ENCODE measurements around the gene RASSF7.

Gene RASSF7

GRCh38 chr11:561148-562003 lies 606 bp downstream of the RASSF7 start:
- peak; percentile 47 for ATAC-seq (replicated peaks)
- Mint-ChIP-seq H3K9me3 (no peaks in the 10 kb centered on the region), H3K27me3 (no peaks in the 10 kb centered on the region), H3K4me3 (peak overlapping the region; percentile 84 to 87), H3K36me3 (ENCODE audit: insufficient read depth) (peaks cover 21% of the 10 kb centered on the region), H3K27ac (peak overlapping the region in 1 of 2 donors; percentile 44), H3K4me1 (ENCODE audit: low read depth in 2 of 2) (peaks cover 5 to 16% of the 10 kb centered on the region in 2 donors)
- peak in 1 of 3 experiments; percentile 32 for DNase-seq

- Mint-ChIP-seq H3K27ac (no peak overlapping the region), H3K4me3 (peak overlapping the region in 1 of 2 donors; percentile 87), H3K4me1 (ENCODE audit: low read depth in 2 of 2) (peaks cover 5 to 16% of the 10 kb centered on the region in 2 donors), H3K27me3 (no peaks in the 10 kb centered on the region), H3K36me3 (ENCODE audit: insufficient read depth) (peaks cover 22% of the 10 kb centered on the region), H3K9me3 (no peaks in the 10 kb centered on the region)
- ATAC-seq (replicated peaks): no peak
- no peak for DNase-seq
Observed at GRCh38 chr11:562046-562645, 1.4 kb downstream of the RASSF7 start.

DNA sequence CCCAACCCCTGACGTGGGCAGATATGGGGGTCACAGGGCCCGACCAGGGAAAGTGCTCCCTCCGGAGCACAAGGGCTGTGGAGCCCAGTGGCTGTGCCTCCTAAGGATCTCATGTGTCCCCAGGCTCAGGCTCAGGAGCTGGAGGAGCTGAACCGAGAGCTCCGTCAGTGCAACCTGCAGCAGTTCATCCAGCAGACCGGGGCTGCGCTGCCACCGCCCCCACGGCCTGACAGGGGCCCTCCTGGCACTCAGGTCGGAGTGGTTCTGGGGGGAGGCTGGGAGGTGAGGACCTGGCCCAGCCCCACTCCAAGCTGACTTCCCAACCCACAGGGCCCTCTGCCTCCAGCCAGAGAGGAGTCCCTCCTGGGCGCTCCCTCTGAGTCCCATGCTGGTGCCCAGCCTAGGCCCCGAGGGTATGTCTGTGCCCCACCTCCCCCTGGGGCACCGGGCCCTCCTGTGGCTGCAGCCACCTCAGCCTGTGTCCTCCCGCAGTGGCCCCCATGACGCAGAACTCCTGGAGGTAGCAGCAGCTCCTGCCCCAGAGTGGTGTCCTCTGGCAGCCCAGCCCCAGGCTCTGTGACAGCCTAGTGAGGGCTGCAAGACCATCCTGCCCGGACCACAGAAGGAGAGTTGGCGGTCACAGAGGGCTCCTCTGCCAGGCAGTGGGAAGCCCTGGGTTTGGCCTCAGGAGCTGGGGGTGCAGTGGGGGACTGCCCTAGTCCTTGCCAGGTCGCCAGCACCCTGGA lies 2.5 kb downstream of the RASSF7 start:
- DNase-seq: no peak
- peaks cover 5 to 11% of the 10 kb centered on the region in 2 donors for H3K4me1 Mint-ChIP-seq (ENCODE audit: low read depth in 2 of 2)
- peaks cover 27% of the 10 kb centered on the region for H3K36me3 Mint-ChIP-seq (ENCODE audit: insufficient read depth)
- no peak overlapping the region for H3K27ac Mint-ChIP-seq
- H3K4me3 Mint-ChIP-seq: no peak overlapping the region
- ATAC-seq (replicated peaks): no peak
- H3K27me3 Mint-ChIP-seq: no peaks in the 10 kb centered on the region
- no peaks in the 10 kb centered on the region for H3K9me3 Mint-ChIP-seq

DNA sequence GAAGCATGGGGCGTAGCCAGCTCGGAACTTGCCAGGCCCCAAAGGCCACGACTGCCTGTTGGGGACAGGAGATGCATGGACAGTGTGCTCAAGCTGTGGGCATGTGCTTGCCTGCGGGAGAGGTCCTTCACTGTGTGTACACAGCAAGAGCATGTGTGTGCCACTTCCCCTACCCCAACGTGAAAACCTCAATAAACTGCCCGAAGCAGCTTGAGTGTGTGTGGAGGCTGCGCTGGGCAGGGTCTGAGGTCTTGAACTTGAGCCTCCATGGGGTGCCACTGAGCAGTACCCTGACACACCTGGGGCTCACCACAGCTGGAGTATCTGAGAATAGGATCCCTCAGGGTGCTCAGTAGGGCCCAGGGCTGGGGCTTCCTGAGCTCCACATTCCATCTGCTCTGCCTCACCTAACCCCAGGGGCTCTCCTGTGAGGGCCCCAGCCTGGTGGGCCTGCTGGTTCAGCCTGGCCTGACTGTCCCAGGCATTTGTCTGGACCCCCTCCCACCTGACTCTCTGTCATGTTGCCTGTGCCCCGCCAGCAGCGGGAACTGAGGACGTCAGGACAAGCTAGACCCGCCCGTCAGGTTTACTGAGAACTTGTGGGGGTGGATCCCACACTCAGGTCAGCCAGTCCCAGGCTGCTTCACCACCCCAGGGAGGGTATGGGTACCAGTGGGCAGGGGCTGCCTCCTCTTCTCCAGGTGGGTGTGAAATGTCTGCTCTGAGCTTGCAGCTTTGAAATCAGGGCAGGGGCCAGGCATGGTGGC lies 3.2 kb downstream of the RASSF7 start:
- ATAC-seq (replicated peaks) (no peak), DNase-seq (no peak)
- Mint-ChIP-seq H3K4me3 (no peak overlapping the region), H3K4me1 (ENCODE audit: low read depth in 2 of 2) (peaks cover 5 to 10% of the 10 kb centered on the region in 2 donors), H3K9me3 (no peaks in the 10 kb centered on the region), H3K36me3 (ENCODE audit: insufficient read depth) (peaks cover 28% of the 10 kb centered on the region), H3K27ac (no peak overlapping the region), H3K27me3 (no peaks in the 10 kb centered on the region)

- ATAC-seq (replicated peaks): no peak
- no peak overlapping the region for H3K27ac Mint-ChIP-seq
- H3K36me3 Mint-ChIP-seq (ENCODE audit: insufficient read depth): peaks cover 23% of the 10 kb centered on the region
- peaks cover 0 to 6% of the 10 kb centered on the region in 2 donors for H3K4me1 Mint-ChIP-seq (ENCODE audit: low read depth in 2 of 2)
- no peaks in the 10 kb centered on the region for H3K9me3 Mint-ChIP-seq
- no peaks in the 10 kb centered on the region for H3K27me3 Mint-ChIP-seq
- no peak for DNase-seq
- no peak overlapping the region for H3K4me3 Mint-ChIP-seq
Observed at GRCh38 chr11:565921-566509, 5.2 kb downstream of the RASSF7 start.

- ATAC-seq (replicated peaks): no peak
- H3K4me1 Mint-ChIP-seq (ENCODE audit: low read depth in 2 of 2): peaks cover 0 to 1% of the 10 kb centered on the region in 2 donors
Observed at GRCh38 chr11:567011-567628, 6.3 kb downstream of the RASSF7 start.

DNA sequence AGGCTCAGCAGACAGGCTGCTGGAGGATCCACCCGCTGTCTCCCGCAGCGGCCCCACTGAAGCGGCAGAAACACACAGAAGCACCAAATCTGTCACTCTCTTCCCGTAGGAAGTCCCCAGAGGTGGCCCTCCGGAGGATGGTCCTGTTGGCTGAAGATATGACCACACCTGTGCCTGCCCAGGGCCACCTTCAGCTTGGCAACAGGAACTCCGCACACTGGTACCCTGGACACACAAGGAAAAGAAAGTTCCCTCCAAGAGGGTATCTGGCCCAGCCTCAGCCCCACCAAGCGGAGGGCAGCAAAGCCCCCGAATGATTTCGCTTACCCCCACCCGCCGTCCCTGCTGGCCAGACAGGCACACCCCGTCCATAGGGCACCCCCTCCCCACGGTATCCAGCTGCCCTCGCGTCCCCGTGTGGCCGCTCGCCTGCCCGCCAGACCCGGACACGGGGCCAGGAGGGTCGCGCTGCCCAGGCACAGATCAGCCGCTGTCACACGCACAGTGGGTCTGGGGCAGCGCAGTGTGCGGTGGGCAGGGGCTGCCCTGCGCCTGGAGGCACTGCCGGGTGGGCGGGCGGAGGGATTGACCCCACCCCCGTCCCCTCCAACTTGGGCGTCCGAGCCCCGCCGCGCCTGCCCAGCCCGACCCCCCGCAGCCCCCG lies 7.0 kb downstream of the RASSF7 start:
- ATAC-seq (replicated peaks) (no peak), DNase-seq (peak in 1 of 3 experiments; percentile 31)
- H3K4me3 Mint-ChIP-seq: peak overlapping the region; percentile 54
- H3K4me1 Mint-ChIP-seq (ENCODE audit: low read depth in 2 of 2): peaks cover 0 to 1% of the 10 kb centered on the region in 2 donors
- peak overlapping the region; percentile 38 to 66 for H3K27ac Mint-ChIP-seq
- H3K27me3 Mint-ChIP-seq: no peaks in the 10 kb centered on the region
- H3K9me3 Mint-ChIP-seq: no peaks in the 10 kb centered on the region
- peaks cover 18% of the 10 kb centered on the region for H3K36me3 Mint-ChIP-seq (ENCODE audit: insufficient read depth)

More at GRCh38 chr11:567011-567628, 6.3 kb downstream of the RASSF7 start:
- Mint-ChIP-seq H3K36me3 (ENCODE audit: insufficient read depth) (peaks cover 18% of the 10 kb centered on the region), H3K9me3 (no peaks in the 10 kb centered on the region), H3K27me3 (no peaks in the 10 kb centered on the region), H3K27ac (peak overlapping the region; percentile 38 to 66), H3K4me3 (peak overlapping the region; percentile 54)
- no peak for DNase-seq

DNA sequence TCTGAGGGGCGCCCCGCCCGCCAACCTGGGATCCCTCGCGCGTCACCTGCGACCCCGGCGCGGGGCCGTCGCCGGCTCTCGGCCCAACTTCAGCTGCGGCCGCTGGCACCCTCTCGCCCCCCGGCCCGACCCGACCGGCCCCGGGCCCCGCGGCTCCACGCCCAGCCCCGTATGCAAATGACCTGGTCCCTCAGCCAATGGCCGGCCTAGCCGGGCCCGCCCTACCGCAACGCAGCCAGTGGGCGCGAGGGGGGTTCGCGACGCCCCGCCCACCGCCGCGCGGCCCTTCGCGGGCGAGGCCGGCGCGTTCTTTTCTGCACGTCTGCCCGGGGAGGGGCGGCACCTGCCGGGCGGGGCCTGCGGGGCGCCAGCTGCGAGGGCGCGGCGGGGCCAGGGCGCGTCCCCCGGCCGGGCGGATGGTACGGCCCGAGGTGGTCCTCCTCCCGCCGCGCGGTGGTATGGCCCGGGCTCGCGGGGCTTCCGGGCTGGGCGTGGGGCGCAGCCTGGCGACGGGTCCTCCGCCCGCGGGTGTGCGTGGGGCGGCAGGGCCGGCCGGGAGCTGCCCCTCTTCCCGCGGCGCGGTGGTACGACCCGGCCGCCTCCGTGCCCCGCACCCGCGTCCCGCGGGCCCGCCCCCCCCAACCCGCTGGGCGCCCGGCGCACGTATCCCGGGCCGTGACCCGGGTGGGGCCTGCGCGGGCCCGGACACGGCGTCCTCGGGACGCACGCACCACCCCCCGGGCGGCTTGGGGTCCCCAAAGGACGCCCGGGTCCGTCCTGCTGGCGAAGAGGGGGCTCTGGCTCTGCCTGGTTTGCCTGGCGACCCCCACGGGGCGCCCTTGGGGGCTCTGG lies 7.8 kb downstream of the RASSF7 start:
- H3K27ac Mint-ChIP-seq: no peak overlapping the region

DNA sequence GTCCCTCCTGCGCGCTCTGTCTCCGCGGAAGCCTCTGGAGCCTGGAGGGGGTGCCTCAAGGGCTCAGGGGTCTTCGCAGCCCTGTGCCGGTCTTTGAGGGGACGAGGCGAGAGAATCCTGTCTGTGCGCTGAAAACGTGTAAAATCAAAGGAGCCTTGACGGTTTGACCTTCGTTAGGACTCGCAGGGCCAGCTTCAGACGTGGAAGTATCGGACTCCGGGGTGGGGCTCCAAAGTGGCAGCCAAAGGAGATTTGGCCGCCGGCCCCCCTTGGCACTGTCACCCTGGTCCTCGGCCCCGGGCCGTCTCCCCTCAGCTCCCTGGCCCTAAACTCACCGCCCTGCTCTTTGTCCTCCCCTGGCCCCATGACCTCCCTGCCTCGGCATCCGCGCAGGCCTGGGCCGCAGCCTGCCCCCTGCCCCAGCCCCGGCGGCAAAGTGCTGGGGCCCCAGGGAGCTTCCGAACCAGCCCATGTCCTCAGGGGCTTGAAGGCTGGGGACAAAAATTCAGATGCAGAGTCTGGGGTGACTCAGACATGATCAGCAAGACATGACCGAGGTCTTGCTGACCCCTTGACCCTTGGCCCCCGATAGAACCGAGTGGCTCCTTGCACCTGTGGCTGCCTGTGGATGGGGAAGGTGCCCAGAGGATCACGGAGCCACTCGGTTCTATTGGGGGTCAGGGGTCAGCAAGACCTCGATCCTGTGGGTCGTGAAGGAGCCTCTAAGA lies 8.6 kb downstream of the RASSF7 start:
- ATAC-seq (replicated peaks) (no peak), DNase-seq (no peak)
- Mint-ChIP-seq H3K36me3 (ENCODE audit: insufficient read depth) (peaks cover 18% of the 10 kb centered on the region), H3K9me3 (no peaks in the 10 kb centered on the region), H3K4me3 (peak overlapping the region; percentile 66 to 74), H3K4me1 (ENCODE audit: low read depth in 2 of 2) (peaks cover 0 to 2% of the 10 kb centered on the region in 2 donors), H3K27me3 (peaks cover 0 to 4% of the 10 kb centered on the region in 2 donors), H3K27ac (no peak overlapping the region)

More for the DNA sequence above, 7.8 kb downstream of the RASSF7 start:
- peaks cover 18% of the 10 kb centered on the region for H3K36me3 Mint-ChIP-seq (ENCODE audit: insufficient read depth)
- H3K9me3 Mint-ChIP-seq: no peaks in the 10 kb centered on the region
- no peaks in the 10 kb centered on the region for H3K27me3 Mint-ChIP-seq
- H3K4me3 Mint-ChIP-seq: peak overlapping the region; percentile 66 to 74
- peaks cover 0 to 1% of the 10 kb centered on the region in 2 donors for H3K4me1 Mint-ChIP-seq (ENCODE audit: low read depth in 2 of 2)
- ATAC-seq (replicated peaks) (peak; percentile 89), DNase-seq (peak; percentile 90 to 95 (median 91))

- Mint-ChIP-seq H3K9me3 (no peaks in the 10 kb centered on the region), H3K27ac (no peak overlapping the region), H3K4me3 (no peak overlapping the region), H3K4me1 (ENCODE audit: low read depth in 2 of 2) (peaks cover 8 to 9% of the 10 kb centered on the region in 2 donors), H3K36me3 (ENCODE audit: insufficient read depth) (peaks cover 27% of the 10 kb centered on the region), H3K27me3 (peaks cover 0 to 16% of the 10 kb centered on the region in 2 donors)
- DNase-seq: no peak
- no peak for ATAC-seq (replicated peaks)
Observed at GRCh38 chr11:571802-572185, 11.0 kb downstream of the RASSF7 start.

Data from effector memory CD8-positive, alpha-beta T cell (primary cell).